Measurements from ENCODE around the gene CYP2A6.
"Not testable (repeated sequence)": the region's sequence is repeated elsewhere in the genome, so short reads cannot be mapped to it uniquely, and the experiment has no call there.

The CYP2A6 gene

DNA sequence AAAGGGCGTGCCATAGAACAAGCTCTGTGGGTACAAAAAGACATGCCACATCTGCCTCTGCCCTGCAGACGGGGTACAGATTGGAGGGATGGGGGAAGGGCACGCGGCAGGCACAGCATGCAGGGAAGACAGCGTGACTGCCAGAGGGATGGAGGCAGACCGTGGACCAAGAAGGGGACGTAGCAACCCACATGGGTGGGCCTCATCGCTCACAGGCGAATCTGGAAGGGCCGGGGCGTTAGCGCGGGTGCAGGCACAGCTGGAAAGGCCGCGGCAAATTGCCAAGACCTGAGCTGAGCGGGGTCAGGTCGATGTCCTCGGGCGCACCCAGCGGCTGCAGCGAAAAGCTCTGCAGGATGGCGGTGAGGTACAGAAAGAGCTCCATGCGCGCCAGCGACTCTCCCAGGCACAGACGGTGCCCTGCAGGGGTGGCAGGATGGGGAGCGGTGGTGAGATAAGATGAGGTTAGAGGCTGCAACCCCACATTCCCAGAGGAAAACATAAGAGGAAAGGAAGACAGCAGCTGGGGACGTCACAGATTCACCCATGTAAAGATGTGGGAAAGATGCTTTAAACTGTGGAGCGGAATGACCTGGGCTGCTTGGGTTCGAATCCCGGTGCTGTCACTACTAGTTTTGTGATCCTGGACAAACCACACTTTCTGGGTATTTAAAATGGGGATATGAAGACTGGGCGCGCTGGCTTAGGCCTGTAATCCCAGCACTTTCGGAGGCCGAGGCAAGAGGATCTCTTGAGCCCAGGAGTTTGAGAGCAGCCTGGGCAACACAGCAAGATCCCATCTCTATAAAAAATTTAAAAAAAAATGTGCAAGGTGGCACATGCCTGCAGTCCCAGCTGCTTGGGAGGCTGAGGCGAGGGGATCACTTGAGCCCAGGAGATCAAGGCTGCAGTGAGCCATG is 31.5 kb downstream of the CYP2A6 start:
- DNase-seq (ENCODE audit: low read depth, low spot score); H3K4me3 ChIP-seq (ENCODE audit: low read depth, low read length); in situ Hi-C loops (cut with HindIII; ENCODE audit: low sequenced_read_pairs): not testable (repeated sequence)
- TF ChIP-seq, protein P1, sequence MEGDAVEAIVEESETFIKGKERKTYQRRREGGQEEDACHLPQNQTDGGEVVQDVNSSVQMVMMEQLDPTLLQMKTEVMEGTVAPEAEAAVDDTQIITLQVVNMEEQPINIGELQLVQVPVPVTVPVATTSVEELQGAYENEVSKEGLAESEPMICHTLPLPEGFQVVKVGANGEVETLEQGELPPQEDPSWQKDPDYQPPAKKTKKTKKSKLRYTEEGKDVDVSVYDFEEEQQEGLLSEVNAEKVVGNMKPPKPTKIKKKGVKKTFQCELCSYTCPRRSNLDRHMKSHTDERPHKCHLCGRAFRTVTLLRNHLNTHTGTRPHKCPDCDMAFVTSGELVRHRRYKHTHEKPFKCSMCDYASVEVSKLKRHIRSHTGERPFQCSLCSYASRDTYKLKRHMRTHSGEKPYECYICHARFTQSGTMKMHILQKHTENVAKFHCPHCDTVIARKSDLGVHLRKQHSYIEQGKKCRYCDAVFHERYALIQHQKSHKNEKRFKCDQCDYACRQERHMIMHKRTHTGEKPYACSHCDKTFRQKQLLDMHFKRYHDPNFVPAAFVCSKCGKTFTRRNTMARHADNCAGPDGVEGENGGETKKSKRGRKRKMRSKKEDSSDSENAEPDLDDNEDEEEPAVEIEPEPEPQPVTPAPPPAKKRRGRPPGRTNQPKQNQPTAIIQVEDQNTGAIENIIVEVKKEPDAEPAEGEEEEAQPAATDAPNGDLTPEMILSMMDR (IDR thresholded peaks at IDR 0.05; ENCODE audit: low read depth, low read length) = peak; percentile 28

DNA sequence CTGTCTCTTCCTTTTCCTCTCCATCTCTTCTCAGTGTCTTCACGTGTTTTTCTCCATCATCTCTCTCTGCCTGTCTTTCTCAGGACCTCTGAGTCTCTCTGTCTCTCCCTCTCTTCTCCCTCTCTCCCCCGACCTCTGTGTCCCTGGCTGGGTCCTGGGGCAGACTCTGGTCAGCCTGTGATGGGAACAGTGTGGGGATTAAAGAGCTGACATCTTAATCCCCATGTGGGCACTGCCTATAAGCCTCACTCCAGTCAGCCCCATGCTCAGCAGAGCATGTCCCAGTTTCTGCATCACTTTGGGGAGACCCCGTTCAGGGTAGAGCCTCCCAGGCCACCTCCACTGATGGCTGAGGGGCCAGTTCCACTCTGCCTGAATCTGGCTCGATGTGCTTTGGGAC is 35.0 kb downstream of the CYP2A6 start:
- TF ChIP-seq, protein P1 (IDR thresholded peaks at IDR 0.05; ENCODE audit: low read depth, low read length) = no peak
- in situ Hi-C loops (cut with HindIII; ENCODE audit: low sequenced_read_pairs) = no loop called here
- no peak overlapping the region for H3K4me3 ChIP-seq (ENCODE audit: low read depth, low read length)
- no peak for DNase-seq (ENCODE audit: low read depth, low spot score)

DNA sequence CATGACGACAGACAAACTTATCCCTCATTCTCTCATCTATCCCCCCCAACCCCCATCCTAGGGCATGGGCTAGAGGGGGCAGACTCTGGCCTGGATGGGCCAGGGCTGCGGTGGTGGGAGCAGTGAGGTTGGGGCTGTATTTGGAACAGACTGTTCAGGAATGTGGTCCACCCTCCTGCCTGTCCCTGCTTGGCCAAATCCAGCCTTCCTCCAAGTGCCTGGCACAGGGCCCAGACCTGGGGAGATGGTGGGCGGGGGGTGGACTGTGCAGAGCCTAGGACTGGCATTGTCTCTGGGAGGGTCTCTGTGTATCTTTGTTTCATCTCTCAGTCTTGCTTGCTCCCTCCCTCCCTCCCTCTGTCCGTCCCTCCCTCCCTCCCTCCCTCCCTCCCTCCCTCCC is 37.1 kb downstream of the CYP2A6 start:
- TF ChIP-seq, protein P1 (IDR thresholded peaks at IDR 0.05; ENCODE audit: low read depth, low read length) = no peak
- DNase-seq (ENCODE audit: low read depth, low spot score) = no peak
- in situ Hi-C loops (cut with HindIII; ENCODE audit: low sequenced_read_pairs) = no loop called here
- H3K4me3 ChIP-seq (ENCODE audit: low read depth, low read length) = no peak overlapping the region

DNA sequence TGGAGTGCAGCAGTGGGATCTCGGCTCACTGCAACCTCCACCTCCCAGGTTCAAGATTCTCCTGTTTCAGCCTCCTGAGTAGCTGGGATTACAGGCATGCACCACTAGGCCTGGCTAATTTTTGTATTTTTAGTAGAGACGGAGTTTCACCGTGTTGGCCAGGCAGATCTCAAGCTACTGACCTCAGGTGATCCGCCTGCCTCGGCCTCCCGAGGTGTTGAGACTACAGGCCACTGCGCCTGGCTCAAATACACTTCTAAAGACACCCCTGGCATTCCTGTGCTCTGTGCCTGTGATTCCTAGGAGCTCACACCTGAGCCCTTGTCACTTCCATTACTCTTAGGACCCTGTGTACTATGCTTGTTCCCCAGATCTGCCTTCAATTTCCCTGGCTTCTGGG is 37.7 kb downstream of the CYP2A6 start:
- H3K4me3 ChIP-seq (ENCODE audit: low read depth, low read length); in situ Hi-C loops (cut with HindIII; ENCODE audit: low sequenced_read_pairs); DNase-seq (ENCODE audit: low read depth, low spot score): not testable (repeated sequence)

DNA sequence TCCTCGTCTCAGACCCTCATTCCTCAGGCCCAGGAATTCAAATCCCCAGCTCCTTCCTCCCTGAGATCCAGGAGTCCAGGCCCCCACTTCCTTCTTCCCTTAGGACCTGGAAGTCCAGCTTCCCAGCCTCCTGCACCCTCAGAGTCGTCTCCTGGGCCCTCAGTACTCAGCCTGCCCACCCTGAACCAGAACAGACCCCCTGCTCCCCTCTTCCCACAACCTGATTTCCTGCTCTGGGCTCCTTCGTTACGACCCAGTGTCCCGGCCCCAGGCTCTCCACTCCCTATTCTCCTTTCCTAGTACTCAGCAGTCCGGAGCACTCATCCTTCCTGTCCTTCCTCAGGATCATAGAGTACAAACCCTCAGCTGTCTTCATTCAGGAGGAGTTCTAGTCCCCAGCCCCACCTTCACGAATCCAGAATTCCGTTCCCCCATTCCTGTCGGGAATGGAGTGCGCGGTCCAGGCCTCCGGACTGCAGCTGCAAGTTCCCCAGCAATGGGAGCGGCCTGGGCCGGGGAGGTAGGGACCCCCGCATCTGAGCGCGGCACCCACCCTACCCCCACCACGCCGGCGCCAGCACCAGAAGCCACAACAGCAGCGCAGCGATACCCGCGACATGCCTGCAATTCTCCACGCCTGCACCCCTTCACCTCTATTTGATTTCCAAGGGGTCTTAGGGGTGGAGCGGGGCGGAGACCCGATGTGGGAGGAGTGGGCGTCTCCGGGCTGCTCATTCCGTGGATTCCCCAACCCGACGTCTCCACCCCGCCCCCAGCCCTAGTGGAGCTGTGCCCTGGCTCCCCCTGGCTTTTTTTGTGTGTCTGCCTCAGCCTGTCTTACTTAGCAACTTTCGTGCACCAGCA is 38.5 kb downstream of the CYP2A6 start:
- TF ChIP-seq, protein P1 (IDR thresholded peaks at IDR 0.05; ENCODE audit: low read depth, low read length) = no peak
- H3K4me3 ChIP-seq (ENCODE audit: low read depth, low read length) = no peak overlapping the region
- no peak for DNase-seq (ENCODE audit: low read depth, low spot score)
- in situ Hi-C loops (cut with HindIII; ENCODE audit: low sequenced_read_pairs) = no loop called here

DNA sequence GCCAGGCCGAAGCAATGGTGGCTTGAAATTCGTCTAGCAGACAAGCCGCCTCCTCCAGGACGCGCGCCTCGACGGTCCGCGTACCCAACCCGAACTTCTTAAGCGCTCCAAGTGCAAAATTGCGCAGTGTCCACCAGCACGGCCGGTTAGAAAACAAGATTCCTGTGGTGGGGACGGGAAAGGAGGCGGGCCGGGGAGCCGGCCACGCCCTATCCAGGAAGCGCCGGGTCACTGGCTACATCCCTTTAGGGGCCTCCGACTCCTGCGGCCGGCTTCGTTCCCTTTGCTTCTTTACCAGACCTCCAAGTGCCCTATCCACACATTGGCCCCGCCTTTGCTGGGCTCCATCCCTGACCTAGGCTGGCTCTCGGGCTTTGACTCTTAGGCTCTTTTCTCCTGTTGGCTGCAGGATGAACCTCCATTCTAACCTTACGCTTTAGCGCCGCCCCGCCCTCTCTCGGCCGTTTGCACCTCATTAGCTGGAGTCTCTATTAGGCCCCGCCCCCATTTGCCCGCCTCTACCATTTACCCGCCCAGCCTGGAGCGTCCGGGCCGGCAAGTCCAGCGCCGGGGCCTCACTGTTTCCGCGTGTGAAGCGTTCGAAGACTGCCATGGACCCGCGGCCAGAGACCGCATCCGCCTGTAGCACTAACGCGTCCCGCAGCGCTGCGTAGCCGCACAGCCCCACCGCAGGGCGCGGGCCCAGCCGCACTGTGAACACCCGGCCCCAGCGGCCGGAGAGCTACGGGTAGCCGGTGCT is 39.4 kb downstream of the CYP2A6 start:
- in situ Hi-C loops (cut with HindIII; ENCODE audit: low sequenced_read_pairs) = not testable (repeated sequence)

DNA sequence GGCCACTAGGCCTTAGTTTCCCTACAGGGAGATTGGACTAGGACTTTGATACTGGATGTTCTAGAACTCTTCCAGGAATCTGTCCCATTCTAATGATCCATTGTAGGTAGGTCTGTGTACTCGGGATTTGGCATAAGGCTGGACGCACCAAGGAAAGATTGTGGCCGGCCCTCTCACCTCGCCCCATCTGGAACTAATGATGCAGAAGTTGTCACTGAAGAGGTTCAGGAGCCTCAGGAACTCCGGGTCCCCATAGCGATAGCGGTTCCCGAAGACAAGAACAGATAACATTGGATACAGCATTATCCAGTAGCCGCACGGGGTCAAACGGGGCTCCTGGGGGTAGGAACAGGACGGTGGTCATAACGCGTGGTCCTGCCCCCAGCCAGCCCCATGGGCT is 40.1 kb downstream of the CYP2A6 start:
- no peak for DNase-seq (ENCODE audit: low read depth, low spot score)
- H3K4me3 ChIP-seq (ENCODE audit: low read depth, low read length) = no peak overlapping the region
- TF ChIP-seq, protein P1 (IDR thresholded peaks at IDR 0.05; ENCODE audit: low read depth, low read length) = no peak
- in situ Hi-C loops (cut with HindIII; ENCODE audit: low sequenced_read_pairs) = no loop called here

More for the DNA sequence above, 39.4 kb downstream of the CYP2A6 start:
- DNase-seq (ENCODE audit: low read depth, low spot score) = peak; percentile 78
- peak overlapping the region; percentile 34 for H3K4me3 ChIP-seq (ENCODE audit: low read depth, low read length)
